Subcutaneous abdominal adipose tissue (tissue), 5 donors: ENCODE data around the gene KIAA0586.
"Not testable (repeated sequence)": the region's sequence is repeated elsewhere in the genome, so short reads cannot be mapped to it uniquely, and the experiment has no call there.

Experiments used
- H3K27ac ChIP-seq: one replicate; pipeline ENCODE4 v1.7.0; 2013; ENCODE audit warnings: low read depth, mild to moderate bottlenecking, inconsistent platforms, low read length, moderate library complexity
- H3K27me3 ChIP-seq, 5 donors: one replicate each; pipeline ENCODE4 v1.7.0; 2013; ENCODE audit warnings: low read length in 5 of 5, inconsistent platforms in 1 of 5; ENCODE audit not compliant: control insufficient read depth in 5 of 5, insufficient read depth in 4 of 5
- H3K36me3 ChIP-seq, 5 donors: one replicate each; pipeline ENCODE4 v1.7.0; 2013; ENCODE audit warnings: low read length in 5 of 5; ENCODE audit not compliant: control insufficient read depth in 5 of 5, insufficient read depth in 5 of 5
- H3K4me1 ChIP-seq, 5 donors: one replicate each; pipeline ENCODE4 v1.7.0; 2013; ENCODE audit warnings: low read length in 5 of 5, mild to moderate bottlenecking in 3 of 5, moderate library complexity in 1 of 5; ENCODE audit not compliant: control insufficient read depth in 5 of 5, insufficient read depth in 5 of 5
- H3K4me3 ChIP-seq, 5 donors: one replicate each; pipeline ENCODE4 v1.7.0; 2013; ENCODE audit warnings: low read length in 5 of 5, low read depth in 1 of 5
- H3K9ac ChIP-seq, 5 donors: one replicate each; pipeline ENCODE4 v1.7.0; 2013; ENCODE audit warnings: low read length in 5 of 5, mild to moderate bottlenecking in 4 of 5, moderate library complexity in 3 of 5
- H3K9me3 ChIP-seq, 5 donors: one replicate each; pipeline ENCODE4 v1.7.0; 2013; ENCODE audit warnings: low read length in 5 of 5; ENCODE audit not compliant: control insufficient read depth in 5 of 5
- donor health status: healthy.
- donor health status: healthy.
- donor health status: healthy.
- donor health status: healthy.
- donor health status: healthy.

Gene KIAA0586

GRCh38 chr14:58460772-58461171 lies 33.3 kb downstream of the KIAA0586 start:
- no peaks in the 10 kb centered on the region for H3K27me3 ChIP-seq
- no peak overlapping the region for H3K9ac ChIP-seq
- no peak overlapping the region for H3K27ac ChIP-seq
- H3K9me3 ChIP-seq: no peaks in the 10 kb centered on the region
- peaks cover 34 to 48% (median 41%) of the 10 kb centered on the region in 5 donors for H3K36me3 ChIP-seq
- H3K4me3 ChIP-seq: no peak overlapping the region
- no peaks in the 10 kb centered on the region for H3K4me1 ChIP-seq

- H3K9ac ChIP-seq: no peak overlapping the region
- peaks cover 30 to 47% (median 38%) of the 10 kb centered on the region in 5 donors for H3K36me3 ChIP-seq
- H3K4me1 ChIP-seq: no peaks in the 10 kb centered on the region
- H3K9me3 ChIP-seq: no peaks in the 10 kb centered on the region
- H3K27me3 ChIP-seq: no peaks in the 10 kb centered on the region
- no peak overlapping the region for H3K27ac ChIP-seq
- no peak overlapping the region for H3K4me3 ChIP-seq
These were observed 35.6 kb downstream of the KIAA0586 start for GRCh38 chr14:58463147-58463546.

DNA sequence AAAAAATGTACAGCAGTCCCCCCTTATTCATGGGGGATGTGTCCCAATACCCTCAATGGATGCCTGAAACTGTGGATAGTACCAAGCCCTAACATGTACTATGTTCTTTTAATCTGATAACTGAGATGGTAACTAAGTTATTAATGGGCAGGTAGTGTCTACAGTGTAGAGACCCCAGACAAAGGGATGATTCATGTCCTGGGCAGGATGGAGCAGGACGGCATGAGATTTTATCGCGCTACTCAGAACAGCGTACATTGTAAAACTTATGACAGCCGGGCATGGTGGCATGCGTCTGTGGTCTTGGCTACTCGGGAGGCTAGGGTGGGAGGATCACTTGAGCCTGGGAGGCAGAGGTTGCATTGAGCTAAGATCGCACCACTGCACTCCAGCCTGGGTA lies 37.1 kb downstream of the KIAA0586 start:
- H3K36me3 ChIP-seq: peaks cover 37 to 53% (median 46%) of the 10 kb centered on the region in 5 donors
- no peak overlapping the region for H3K27ac ChIP-seq

DNA sequence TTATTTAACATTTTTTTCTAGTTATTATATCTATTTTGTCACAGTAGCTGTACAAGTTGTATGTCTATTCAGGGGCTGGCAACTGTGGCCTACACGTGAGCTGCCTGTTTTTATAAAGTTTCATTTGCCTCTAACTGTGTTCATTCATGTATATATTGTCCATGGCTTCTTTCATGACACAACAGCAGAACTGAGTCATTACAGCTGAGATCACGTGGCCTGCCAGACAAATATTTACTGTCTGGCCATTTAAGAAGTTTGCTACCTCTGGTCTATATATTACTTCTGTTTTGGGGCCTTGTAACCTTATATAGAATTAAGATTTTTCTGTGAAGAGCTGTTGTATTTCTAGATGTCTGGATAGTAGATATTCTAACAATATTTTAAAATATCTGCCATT lies 37.9 kb downstream of the KIAA0586 start:
- no peak overlapping the region for H3K9ac ChIP-seq
- H3K4me1 ChIP-seq: no peaks in the 10 kb centered on the region
- no peak overlapping the region for H3K4me3 ChIP-seq
- no peak overlapping the region for H3K27ac ChIP-seq
- H3K27me3 ChIP-seq: no peaks in the 10 kb centered on the region
- peaks cover 33 to 53% (median 46%) of the 10 kb centered on the region in 5 donors for H3K36me3 ChIP-seq
- no peaks in the 10 kb centered on the region for H3K9me3 ChIP-seq

More for the DNA sequence above, 37.1 kb downstream of the KIAA0586 start:
- Histone ChIP-seq H3K9ac (no peak overlapping the region), H3K9me3 (no peaks in the 10 kb centered on the region), H3K4me1 (no peaks in the 10 kb centered on the region), H3K4me3 (no peak overlapping the region), H3K27me3 (no peaks in the 10 kb centered on the region)

- Histone ChIP-seq H3K9me3 (no peaks in the 10 kb centered on the region), H3K9ac (no peak overlapping the region), H3K4me1 (no peaks in the 10 kb centered on the region), H3K27ac (no peak overlapping the region), H3K36me3 (peaks cover 28 to 52% (median 43%) of the 10 kb centered on the region in 5 donors), H3K4me3 (no peak overlapping the region), H3K27me3 (no peaks in the 10 kb centered on the region)
These were observed 38.9 kb downstream of the KIAA0586 start for GRCh38 chr14:58466459-58466858.

DNA sequence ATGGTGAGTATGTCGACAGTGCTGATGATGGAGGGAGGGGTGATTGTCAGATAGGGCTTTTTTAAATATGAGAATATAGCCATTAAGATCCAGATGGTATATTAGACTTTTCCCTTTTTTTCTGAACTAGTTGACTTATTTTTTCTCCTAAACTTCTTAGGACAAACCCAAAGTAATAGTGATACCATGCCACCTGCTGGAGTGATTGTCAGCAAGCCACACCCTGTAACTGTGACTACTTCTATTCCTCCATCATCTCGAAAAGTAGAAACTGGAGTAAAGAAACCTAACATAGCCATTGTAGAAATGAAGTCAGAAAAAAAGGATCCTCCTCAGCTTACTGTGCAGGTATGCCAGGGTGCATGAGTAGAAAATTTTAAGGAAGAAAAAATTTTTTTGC lies 40.1 kb downstream of the KIAA0586 start:
- Histone ChIP-seq H3K9me3 (no peaks in the 10 kb centered on the region), H3K9ac (no peak overlapping the region), H3K4me1 (no peaks in the 10 kb centered on the region), H3K36me3 (peaks cover 23 to 45% (median 39%) of the 10 kb centered on the region in 5 donors), H3K27me3 (no peaks in the 10 kb centered on the region), H3K27ac (no peak overlapping the region), H3K4me3 (no peak overlapping the region)

DNA sequence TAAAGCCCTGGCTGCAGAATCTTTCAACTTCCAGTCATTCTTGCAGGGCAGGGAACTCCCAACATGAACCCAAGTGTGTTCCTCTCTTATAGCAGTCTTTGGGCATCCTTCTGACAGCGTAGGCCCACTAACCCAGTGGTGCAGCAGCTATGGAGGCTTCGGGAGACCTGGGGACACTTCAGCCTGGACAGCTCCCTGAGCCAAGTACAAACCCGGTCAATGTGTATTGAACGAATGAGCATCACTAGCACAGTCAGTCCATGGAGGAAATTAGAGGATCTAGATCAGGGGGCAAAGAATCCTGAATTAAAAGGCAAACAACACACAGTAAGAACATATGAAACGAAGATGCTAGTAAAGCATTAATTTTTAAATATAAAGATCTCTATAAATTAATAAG lies 41.8 kb downstream of the KIAA0586 start:
- Histone ChIP-seq H3K9me3 (no peaks in the 10 kb centered on the region), H3K9ac (no peak overlapping the region), H3K4me3 (no peak overlapping the region), H3K36me3 (peaks cover 24 to 38% (median 32%) of the 10 kb centered on the region in 5 donors), H3K27ac (no peak overlapping the region), H3K27me3 (no peaks in the 10 kb centered on the region), H3K4me1 (no peaks in the 10 kb centered on the region)

- no peaks in the 10 kb centered on the region for H3K27me3 ChIP-seq
- no peak overlapping the region for H3K27ac ChIP-seq
- H3K4me3 ChIP-seq: no peak overlapping the region
- no peak overlapping the region for H3K9ac ChIP-seq
- H3K36me3 ChIP-seq: peaks cover 14 to 32% (median 22%) of the 10 kb centered on the region in 5 donors
- no peaks in the 10 kb centered on the region for H3K4me1 ChIP-seq
- no peaks in the 10 kb centered on the region for H3K9me3 ChIP-seq
These were observed 48.8 kb downstream of the KIAA0586 start for GRCh38 chr14:58476320-58476719.

DNA sequence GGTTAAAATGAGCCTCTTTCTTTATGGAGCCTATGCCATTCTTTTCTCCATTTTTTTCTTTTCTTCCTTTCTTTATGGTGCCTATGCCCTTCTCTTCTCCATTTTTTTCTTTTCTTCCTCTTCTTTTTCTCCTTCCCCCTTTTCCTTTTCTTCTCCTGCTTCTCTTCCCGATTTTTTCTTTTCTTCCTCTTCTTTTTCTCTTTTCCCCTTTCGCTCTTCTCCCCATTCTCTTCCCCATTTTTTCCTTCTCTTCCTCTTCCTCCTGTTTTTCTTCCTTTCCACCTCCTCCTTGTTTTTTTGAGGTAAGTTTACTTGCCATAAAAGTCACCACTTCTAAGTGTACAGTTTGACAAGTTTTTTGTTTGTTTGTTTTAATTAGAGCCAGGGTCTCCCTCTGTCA lies 50.1 kb downstream of the KIAA0586 start:
- H3K27me3 ChIP-seq: no peaks in the 10 kb centered on the region
- H3K4me1 ChIP-seq: no peaks in the 10 kb centered on the region
- no peak overlapping the region for H3K27ac ChIP-seq
- no peak overlapping the region for H3K9ac ChIP-seq
- H3K9me3 ChIP-seq: no peaks in the 10 kb centered on the region
- peaks cover 14 to 37% (median 22%) of the 10 kb centered on the region in 5 donors for H3K36me3 ChIP-seq
- no peak overlapping the region for H3K4me3 ChIP-seq

DNA sequence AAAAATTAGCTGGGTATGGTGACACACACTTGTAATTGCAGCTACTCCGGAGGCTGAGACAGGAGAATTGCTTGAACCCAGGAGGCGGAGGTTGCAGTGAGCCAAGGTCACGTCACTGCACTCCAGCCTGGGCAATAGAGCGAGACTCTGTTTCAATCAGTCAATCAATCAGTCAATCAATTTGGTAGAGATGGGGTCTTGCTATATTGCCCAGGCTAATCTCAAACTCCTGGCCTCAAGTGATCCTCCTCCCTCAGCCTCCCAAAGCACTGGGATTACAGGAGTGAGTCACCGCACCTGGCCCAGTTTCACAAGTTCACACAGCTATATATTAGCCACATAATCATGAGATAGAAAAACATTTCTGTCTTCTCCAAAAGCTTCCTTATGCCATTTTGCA lies 50.8 kb downstream of the KIAA0586 start:
- peaks cover 14 to 38% (median 23%) of the 10 kb centered on the region in 5 donors for H3K36me3 ChIP-seq
- not testable (repeated sequence) for H3K4me1 ChIP-seq, H3K4me3 ChIP-seq, H3K27ac ChIP-seq, H3K27me3 ChIP-seq, H3K9ac ChIP-seq, H3K9me3 ChIP-seq

- Histone ChIP-seq H3K9ac (no peak overlapping the region), H3K4me1 (no peaks in the 10 kb centered on the region), H3K4me3 (no peak overlapping the region), H3K27ac (no peak overlapping the region), H3K27me3 (no peaks in the 10 kb centered on the region), H3K9me3 (no peaks in the 10 kb centered on the region), H3K36me3 (peaks cover 10 to 29% (median 22%) of the 10 kb centered on the region in 5 donors)
These were observed 52.5 kb downstream of the KIAA0586 start for GRCh38 chr14:58479975-58480374.
